Endothelial cell of umbilical vein (primary cell): ENCODE results near the gene RDX. TPM values are rescaled to one million over a fixed set of nuclear protein-coding genes. Genes with fewer than 3 reads are reported as not detected.

Experiments used
- BruUV-seq: library from RNA; stranded (reverse); fragments of 400-500 nt; replicated peaks from 2 replicates; lab custom pipeline; 2021; lab: Mats Ljungman, UMichigan
- CTCF ChIA-PET: fragments of 300-600, 350-600 bp; sonication (Branson Sonifier 250); formaldehyde crosslinking; loops from one replicate; lab custom pipeline; 2021; ENCODE audit warnings: antibody characterized with exemption, inconsistent platforms; lab: Charles Lee
- POLR2A ChIA-PET: fragments of 300-600, 350-600 bp; sonication (Branson Sonifier 250); formaldehyde crosslinking; loops from one replicate; lab custom pipeline; 2021; ENCODE audit warnings: antibody characterized with exemption, inconsistent platforms; lab: Charles Lee
- DNase-seq: peaks from one replicate; pipeline ENCODE4 v3.0.0-alpha.2; 2011; ENCODE audit warnings: low read depth, low spot score
- FAIRE-seq: peaks from 2 replicates; lab custom pipeline; 2011; peaks lifted over from hg19 to GRCh38; lab: Jason Lieb, UNC
- H2AFZ ChIP-seq: 2 replicates; pipeline ENCODE4 v1.6.0; 2012; ENCODE audit warnings: low read depth, low read length, control low read depth, inconsistent platforms
- H3K27ac ChIP-seq: 2 replicates; pipeline ENCODE4 v1.5.1; 2011; ENCODE audit warnings: low read depth, mild to moderate bottlenecking, control low read depth, low read length, moderate library complexity; ENCODE audit not compliant: insufficient read depth
- H3K27me3 ChIP-seq, 2 experiments: 2 replicates each; pipeline versions ENCODE4 v1.6.0 to v1.6.1; 2011; ENCODE audit warnings: low read length in 2 of 2, mixed read lengths in 1 of 2; ENCODE audit not compliant: control insufficient read depth in 2 of 2, insufficient read depth in 2 of 2
- H3K36me3 ChIP-seq, 2 experiments: 2 replicates in 1 of 2; 3 replicates in 1 of 2; pipeline ENCODE4 v1.5.1; 2011; ENCODE audit warnings: low read length in 2 of 2, mild to moderate bottlenecking in 1 of 2, moderate library complexity in 1 of 2; ENCODE audit not compliant: control insufficient read depth in 2 of 2, insufficient read depth in 2 of 2; ENCODE audit errors: extremely low read depth in 1 of 2
- H3K4me1 ChIP-seq: 3 replicates; pipeline ENCODE4 v1.5.1; 2011; ENCODE audit warnings: mild to moderate bottlenecking, low read length; ENCODE audit not compliant: control insufficient read depth, insufficient read depth; ENCODE audit errors: extremely low read depth
- H3K4me2 ChIP-seq: 2 replicates; pipeline ENCODE4 v1.6.1; 2011; ENCODE audit warnings: low read length, control low read depth, mixed read lengths; ENCODE audit not compliant: insufficient read depth
- H3K4me3 ChIP-seq, 3 experiments: fragments of 200-600 bp in 1 of 3; sonication (generic), shearing (Covaris generic) in 1 of 3; replicated peaks in 1 of 3; 2 replicates each; pipeline ENCODE4 v1.5.1; 2011 to 2016; ENCODE audit warnings: control low read depth in 3 of 3, low read length in 3 of 3, mild to moderate bottlenecking in 2 of 3, inconsistent platforms in 1 of 3, low read depth in 1 of 3, moderate library complexity in 1 of 3; ENCODE audit not compliant: insufficient read depth in 1 of 3
- H3K79me2 ChIP-seq: 2 replicates; pipeline ENCODE4 v1.6.0; 2012; ENCODE audit warnings: low read length, inconsistent platforms; ENCODE audit not compliant: control insufficient read depth, insufficient read depth
- H3K9ac ChIP-seq: replicated peaks from 2 replicates; pipeline ENCODE3; 2011; ENCODE audit warnings: low read length, control low read depth; ENCODE audit not compliant: insufficient read depth; ENCODE audit errors: extremely low read depth
- H3K9me1 ChIP-seq: replicated peaks from 3 replicates; pipeline ENCODE4 v1.6.0; 2011; ENCODE audit warnings: mild to moderate bottlenecking, low read length; ENCODE audit not compliant: control insufficient read depth, insufficient read depth; ENCODE audit errors: extremely low read depth
- H3K9me3 ChIP-seq: replicated peaks from 2 replicates; pipeline ENCODE4 v1.5.1; 2012; ENCODE audit warnings: low read length, inconsistent platforms; ENCODE audit not compliant: control insufficient read depth, insufficient read depth
- H4K20me1 ChIP-seq: replicated peaks from 2 replicates; pipeline ENCODE3; 2011; ENCODE audit warnings: mild to moderate bottlenecking, low read length; ENCODE audit not compliant: control insufficient read depth, insufficient read depth; ENCODE audit errors: extremely low read depth
- EZH2 ChIP-seq: IDR thresholded peaks from 2 replicates; pipeline ENCODE4 v1.6.1; 2012; ENCODE audit warnings: borderline replicate concordance, low read depth, mild to moderate bottlenecking, moderate library complexity, low read length, inconsistent platforms; ENCODE audit not compliant: severe bottlenecking
- FOS ChIP-seq: IDR thresholded peaks from 2 replicates; pipeline ENCODE4 v1.6.1; 2011; ENCODE audit warnings: mild to moderate bottlenecking, low read length, moderate library complexity, borderline replicate concordance; ENCODE audit not compliant: insufficient read depth
- GATA2 ChIP-seq: IDR thresholded peaks from 2 replicates; pipeline ENCODE4 v1.7.0; 2011; ENCODE audit warnings: low read depth, mild to moderate bottlenecking, moderate library complexity, mixed read lengths, low read length; ENCODE audit not compliant: insufficient read length, insufficient read depth
- JUN ChIP-seq: IDR thresholded peaks from 2 replicates; pipeline ENCODE4 v1.6.1; 2011; ENCODE audit warnings: borderline replicate concordance, low read depth; ENCODE audit not compliant: insufficient read length, insufficient read depth
- MYC ChIP-seq: IDR thresholded peaks from one replicate; pipeline ENCODE4 v1.6.1; 2011; ENCODE audit warnings: mild to moderate bottlenecking, low read depth, low read length
- POLR2A ChIP-seq: IDR thresholded peaks from 2 replicates; pipeline ENCODE4 v1.6.1; 2012; ENCODE audit warnings: low read depth, mild to moderate bottlenecking, control low read depth, low read length
- POLR2AphosphoS5 ChIP-seq: IDR thresholded peaks from 2 replicates; pipeline ENCODE4 v1.6.1; 2012; ENCODE audit warnings: low read depth, mild to moderate bottlenecking, control low read depth, low read length, moderate library complexity; ENCODE audit not compliant: insufficient read depth
- dilution Hi-C: fragments of 300-500 bp; cut with MboI; formaldehyde crosslinking; loops from one replicate; pipeline ENCODE4 v1.15.0; 2019; ENCODE audit warnings: low sequenced_read_pairs; ENCODE audit not compliant: extremely low pct_ligation_motif_present
- intact Hi-C: fragments of 100-400 bp; cut with micrococcal nuclease; formaldehyde crosslinking; loops from one replicate; pipeline ENCODE4 v1.10.0; 2022
- polyA plus RNA-seq, 4 experiments: library from polyadenylated mRNA; depleted of rRNA in 3 of 4; stranded (reverse) in 3 of 4; unstranded in 1 of 4; fragments of >200 nt; gene quantifications; 2 replicates each; pipeline versions ENCODE4 v1.2.1 to v1.2.3, GENCODE V29; 2011 to 2012; ENCODE audit warnings: missing spikeins in 1 of 4
- total RNA-seq: library from RNA; stranded (reverse); gene quantifications from 2 replicates; pipeline ENCODE4 v1.2.3, GENCODE V29; 2021
- TF ChIP-seq, protein P1 (sequence below): IDR thresholded peaks from 2 replicates; pipeline ENCODE4 v1.6.1; 2011; ENCODE audit not compliant: insufficient read depth, insufficient read length
- TF ChIP-seq, protein P2 (sequence below), 2 donors: IDR thresholded peaks; 1 replicate in 1 of 2; 2 replicates in 1 of 2; pipeline ENCODE4 v1.5.1; 2011; ENCODE audit warnings: low read length in 2 of 2, mild to moderate bottlenecking in 2 of 2, moderate library complexity in 2 of 2, control low read depth in 1 of 2, inconsistent platforms in 1 of 2, low read depth in 1 of 2; ENCODE audit not compliant: insufficient read depth in 1 of 2; ENCODE audit errors: extremely low read depth in 1 of 2

Gene RDX
- total and polyA plus RNA-seq, 2 donors (not counting 3 experiments of a cell fraction or from before 2014, with no cell fraction given), result 47.9 to 280 TPM

- no peaks in the 10 kb centered on the region for H4K20me1 ChIP-seq
- FAIRE-seq (no peak), DNase-seq (no peak)
- TF ChIP-seq JUN (no peak), MYC (no peak), POLR2AphosphoS5 (no peak), POLR2A (no peak), EZH2 (no peak), GATA2 (no peak), FOS (no peak)
- TF ChIP-seq, protein P1, sequence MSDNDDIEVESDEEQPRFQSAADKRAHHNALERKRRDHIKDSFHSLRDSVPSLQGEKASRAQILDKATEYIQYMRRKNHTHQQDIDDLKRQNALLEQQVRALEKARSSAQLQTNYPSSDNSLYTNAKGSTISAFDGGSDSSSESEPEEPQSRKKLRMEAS, result no peak
- TF ChIP-seq, protein P2, sequence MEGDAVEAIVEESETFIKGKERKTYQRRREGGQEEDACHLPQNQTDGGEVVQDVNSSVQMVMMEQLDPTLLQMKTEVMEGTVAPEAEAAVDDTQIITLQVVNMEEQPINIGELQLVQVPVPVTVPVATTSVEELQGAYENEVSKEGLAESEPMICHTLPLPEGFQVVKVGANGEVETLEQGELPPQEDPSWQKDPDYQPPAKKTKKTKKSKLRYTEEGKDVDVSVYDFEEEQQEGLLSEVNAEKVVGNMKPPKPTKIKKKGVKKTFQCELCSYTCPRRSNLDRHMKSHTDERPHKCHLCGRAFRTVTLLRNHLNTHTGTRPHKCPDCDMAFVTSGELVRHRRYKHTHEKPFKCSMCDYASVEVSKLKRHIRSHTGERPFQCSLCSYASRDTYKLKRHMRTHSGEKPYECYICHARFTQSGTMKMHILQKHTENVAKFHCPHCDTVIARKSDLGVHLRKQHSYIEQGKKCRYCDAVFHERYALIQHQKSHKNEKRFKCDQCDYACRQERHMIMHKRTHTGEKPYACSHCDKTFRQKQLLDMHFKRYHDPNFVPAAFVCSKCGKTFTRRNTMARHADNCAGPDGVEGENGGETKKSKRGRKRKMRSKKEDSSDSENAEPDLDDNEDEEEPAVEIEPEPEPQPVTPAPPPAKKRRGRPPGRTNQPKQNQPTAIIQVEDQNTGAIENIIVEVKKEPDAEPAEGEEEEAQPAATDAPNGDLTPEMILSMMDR (IDR thresholded peaks at IDR 0.05; ENCODE audit: extremely low read depth in 1 of 2, insufficient read depth in 1 of 2, low read depth in 1 of 2, low read length in 2 of 2), result no peak
- dilution Hi-C loops (no loop called here), intact Hi-C loops (no loop called here)
- H3K79me2 ChIP-seq, result no peaks in the 10 kb centered on the region
- no peak overlapping the region for H3K9ac ChIP-seq
- H2AFZ ChIP-seq, result no peak overlapping the region
- H3K4me1 ChIP-seq, result peaks cover 7% of the 10 kb centered on the region
- POLR2A ChIA-PET, result no interaction called here
- no peaks in the 10 kb centered on the region for H3K9me3 ChIP-seq
- no peak overlapping the region for H3K4me2 ChIP-seq
- H3K27ac ChIP-seq, result no peak overlapping the region
- no TSS peak for BruUV-seq
- no peak overlapping the region for H3K4me3 ChIP-seq
- no peaks in the 10 kb centered on the region for H3K9me1 ChIP-seq
- CTCF ChIA-PET, result interaction anchor here (1.4 kb wide), 1 partner anchor 233 kb away, joined by 3 read pairs; no protein-coding TSS in a partner anchor
- no peaks in the 10 kb centered on the region for H3K36me3 ChIP-seq
- H3K27me3 ChIP-seq, result no peaks in the 10 kb centered on the region
Measured at GRCh38 chr11:110177086-110177456, 119.3 kb downstream of the RDX start.
